ENCODE results near the gene PDXK.

- TF ChIP-seq TAF1 (IDR thresholded peaks at IDR 0.05; ENCODE audit: borderline replicate concordance, insufficient read depth, low read length): no peak
- no peak for TF ChIP-seq FOXP2 (optimal IDR thresholded peaks at IDR 0.05; ENCODE audit: borderline replicate concordance, extremely low read depth, extremely low read length, insufficient read depth)
- no peak for TF ChIP-seq POLR2AphosphoS5 (IDR thresholded peaks at IDR 0.05; ENCODE audit: low read depth, low read length)
- TF ChIP-seq REST (IDR thresholded peaks at IDR 0.05; ENCODE audit: insufficient read depth in 1 of 2, low read depth in 2 of 2, low read length in 2 of 2): no peak
- no peak for TF ChIP-seq SIN3A (IDR thresholded peaks at IDR 0.05; ENCODE audit: borderline replicate concordance, insufficient read depth, low read length)
These were observed 53.5 kb downstream of the PDXK start for GRCh38 chr21:43772425-43772821.
